GM19238 (cell line): Measurements from ENCODE around the gene TEX19.
"Not testable (repeated sequence)": the region's sequence is repeated elsewhere in the genome, so short reads cannot be mapped to it uniquely, and the experiment has no call there.

Experiments used
- DNase-seq: peaks from one replicate; pipeline ENCODE4 v3.0.0; 2011; ENCODE audit warnings: low spot score; ENCODE audit not compliant: insufficient read length

The TEX19 gene

DNA sequence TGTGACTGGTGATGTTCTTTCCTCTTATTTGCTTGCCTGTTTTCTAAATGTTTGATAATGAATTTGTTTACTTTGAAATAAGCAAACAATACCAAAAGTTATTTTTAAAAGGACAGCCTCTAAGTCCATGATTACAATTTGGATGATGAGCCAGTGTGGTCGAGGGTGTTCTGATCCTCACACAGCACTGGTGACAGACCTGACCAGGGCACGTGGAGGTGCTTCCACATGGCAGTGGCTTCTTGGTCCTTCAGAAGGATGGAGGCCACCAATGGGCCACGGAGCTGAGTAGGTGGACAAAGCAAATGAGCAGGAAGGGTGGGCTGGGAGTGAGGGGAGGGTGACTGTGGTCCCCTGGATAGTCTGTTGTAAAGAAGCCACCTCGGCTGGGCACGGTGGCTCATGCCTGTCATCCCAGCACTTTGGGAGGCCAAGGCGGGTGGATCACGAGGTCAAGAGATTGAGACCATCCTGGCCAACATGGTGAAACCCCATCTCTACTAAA is 4.2 kb upstream of the TEX19 start:
- DNase-seq, result no peak

DNA sequence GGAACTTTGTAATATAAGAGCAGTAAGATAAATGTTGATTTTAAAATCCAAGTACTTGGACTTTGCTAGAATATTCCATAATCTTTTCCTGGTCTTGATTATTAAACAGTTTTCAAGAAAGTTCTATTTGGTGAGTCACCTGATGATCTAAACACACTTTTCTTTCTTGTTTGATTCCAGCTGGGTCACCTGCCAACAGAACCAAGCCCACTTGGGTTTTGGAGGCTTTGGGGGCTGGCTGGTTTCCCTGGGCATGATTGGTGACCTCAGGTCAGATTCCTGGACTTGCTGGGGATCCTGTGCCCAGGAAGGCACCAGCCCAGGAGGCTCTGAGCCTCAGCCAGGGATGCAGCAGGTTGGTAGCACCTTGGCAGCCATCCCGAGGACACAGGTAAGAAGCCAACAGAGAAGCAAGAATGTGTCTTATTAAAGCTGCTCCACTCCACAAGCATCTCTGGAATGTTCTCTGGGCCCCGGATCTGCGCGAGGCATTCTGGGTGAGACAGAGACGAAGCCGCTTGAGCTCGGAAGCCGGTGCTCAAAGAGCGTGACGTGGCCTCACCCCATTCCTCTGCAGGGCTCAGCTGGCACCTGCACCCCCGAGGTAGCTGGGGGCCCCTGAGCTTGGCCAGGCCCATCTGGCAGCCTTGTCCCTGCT is 3.1 kb upstream of the TEX19 start:
- DNase-seq, result no peak

DNA sequence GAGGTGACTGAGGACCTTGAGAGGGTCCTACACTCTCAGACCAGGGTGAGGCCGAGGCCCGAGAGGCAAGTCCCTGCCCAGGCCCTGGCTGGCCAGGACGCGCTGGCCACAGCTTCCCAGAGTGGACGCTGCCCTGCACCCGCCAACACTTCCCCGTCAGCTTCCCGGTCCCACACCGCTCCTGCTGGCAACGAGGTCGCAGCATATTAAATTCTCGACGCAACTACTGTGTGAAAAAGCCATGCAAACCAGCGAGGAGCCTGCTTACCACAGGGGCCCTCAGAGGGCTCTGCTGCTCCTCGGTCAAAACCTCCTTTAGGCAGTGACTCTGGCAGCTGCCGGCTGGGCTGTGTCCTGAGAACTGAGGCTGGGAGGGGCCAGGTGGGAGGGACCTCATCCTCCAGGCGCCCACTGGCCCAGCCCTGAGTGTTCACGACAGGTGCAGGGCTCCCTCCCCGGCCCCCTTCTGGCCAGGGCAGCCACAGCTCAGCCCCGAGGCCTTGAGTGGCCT is 2.1 kb upstream of the TEX19 start:
- DNase-seq, result no peak

DNA sequence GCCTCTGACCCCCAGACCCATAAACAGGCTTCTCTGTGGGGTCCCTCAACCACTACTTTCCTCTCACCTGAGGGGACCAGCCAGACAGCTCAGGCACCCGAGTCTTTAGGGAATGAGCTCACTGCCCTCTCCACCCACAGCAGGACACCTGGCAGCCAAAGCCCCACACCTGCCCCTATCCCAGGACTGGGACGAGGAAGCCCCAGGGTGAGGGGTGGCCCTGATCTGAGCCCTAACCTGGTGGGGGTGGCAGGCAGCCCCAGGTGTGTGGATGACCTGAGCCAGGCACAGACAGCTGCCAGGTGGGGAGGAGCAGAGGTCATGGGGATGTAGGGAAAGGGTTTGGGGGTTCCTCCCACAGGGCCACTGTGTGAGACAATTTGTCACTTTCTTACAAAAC is 1.7 kb upstream of the TEX19 start:
- no peak for DNase-seq

DNA sequence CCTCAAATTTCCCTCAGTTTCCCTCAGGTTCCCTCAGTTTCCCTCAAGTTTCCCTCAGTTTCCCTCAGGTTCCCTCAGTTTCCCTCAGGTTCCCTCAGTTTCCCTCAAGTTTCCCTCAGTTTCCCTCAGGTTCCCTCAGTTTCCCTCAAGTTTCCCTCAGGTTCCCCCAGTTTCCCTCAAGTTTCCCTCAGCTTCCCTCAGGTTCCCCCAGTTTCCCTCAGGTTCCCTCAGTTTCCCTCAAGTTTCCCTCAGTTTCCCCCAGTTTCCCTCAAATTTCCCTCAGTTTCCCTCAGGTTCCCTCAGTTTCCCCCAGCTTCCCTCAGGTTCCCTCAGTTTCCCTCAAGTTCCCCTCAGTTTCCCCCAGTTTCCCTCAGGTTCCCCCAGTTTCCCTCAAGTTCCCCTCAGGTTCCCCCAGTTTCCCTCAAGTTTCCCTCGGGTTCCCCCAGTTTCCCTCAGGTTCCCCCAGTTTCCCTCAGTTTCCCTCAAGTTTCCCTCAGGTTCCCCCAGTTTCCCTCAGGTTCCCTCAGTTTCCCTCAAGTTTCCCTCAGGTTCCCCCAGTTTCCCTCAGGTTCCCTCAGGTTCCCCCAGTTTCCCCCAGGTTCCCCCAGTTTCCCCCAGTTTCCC is 516 bp downstream of the TEX19 start:
- not testable (repeated sequence) for DNase-seq

DNA sequence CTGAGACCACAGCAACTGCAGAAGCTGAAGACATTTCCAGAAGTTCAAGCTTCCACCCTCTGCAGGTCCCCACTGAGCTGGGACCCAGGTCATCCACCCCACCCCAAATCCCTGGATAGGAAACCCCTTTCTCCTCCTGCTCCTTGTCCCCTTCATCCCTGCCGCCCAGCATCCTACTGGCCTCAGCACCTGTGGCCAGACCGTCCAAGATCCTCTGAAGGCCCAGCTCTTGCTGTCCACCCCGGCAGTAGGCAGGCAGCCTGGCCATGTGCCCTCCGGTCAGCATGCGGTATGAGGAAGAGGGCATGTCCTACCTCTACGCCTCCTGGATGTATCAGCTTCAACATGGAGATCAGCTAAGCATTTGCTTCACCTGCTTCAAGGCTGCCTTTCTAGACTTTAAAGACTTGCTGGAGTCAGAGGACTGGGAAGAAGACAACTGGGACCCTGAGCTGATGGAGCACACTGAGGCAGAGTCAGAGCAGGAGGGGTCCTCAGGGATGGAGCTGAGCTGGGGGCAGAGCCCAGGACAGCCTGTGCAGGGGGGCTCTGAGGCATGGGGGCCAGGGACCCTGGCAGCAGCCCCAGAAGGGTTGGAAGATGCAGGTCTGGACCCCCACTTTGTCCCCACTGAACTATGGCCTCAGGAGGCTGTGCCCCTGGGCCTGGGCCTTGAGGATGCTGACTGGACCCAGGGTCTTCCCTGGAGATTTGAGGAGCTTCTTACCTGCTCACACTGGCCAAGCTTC is 3.0 kb downstream of the TEX19 start:
- DNase-seq, result no peak

DNA sequence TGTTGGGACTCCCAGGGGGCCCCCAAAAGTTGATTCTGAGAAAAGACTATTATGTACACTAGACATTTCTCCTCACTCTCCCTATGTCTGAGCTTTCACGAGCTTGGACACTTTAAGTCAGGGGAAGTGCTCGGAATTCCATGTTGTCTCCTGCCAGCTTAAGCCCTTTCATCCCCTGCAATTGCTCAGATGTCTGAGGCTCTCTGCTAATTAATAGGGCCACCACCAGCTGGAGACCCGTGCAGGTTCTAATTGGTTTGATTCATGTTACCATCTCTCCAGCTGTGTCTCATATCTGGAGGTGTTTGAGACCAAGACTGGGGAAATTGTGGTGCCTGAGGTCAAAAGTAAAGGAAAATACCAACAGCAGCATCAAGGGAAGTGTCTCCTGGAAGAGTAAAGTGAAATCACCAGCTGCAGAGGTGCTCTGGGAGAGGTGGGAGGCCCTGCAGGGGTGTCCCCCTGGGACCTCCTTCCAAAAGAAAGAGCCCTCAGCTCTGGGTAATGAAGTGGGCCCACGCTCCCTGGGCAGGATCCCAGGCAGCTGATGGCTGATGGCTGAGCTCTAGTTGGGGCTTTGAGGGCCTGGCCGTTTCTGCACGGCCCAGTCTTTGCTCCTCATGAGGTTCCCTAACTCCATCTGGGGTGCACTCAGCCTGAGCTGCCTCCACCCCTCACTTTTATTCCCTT is 6.7 kb downstream of the TEX19 start:
- no peak for DNase-seq

DNA sequence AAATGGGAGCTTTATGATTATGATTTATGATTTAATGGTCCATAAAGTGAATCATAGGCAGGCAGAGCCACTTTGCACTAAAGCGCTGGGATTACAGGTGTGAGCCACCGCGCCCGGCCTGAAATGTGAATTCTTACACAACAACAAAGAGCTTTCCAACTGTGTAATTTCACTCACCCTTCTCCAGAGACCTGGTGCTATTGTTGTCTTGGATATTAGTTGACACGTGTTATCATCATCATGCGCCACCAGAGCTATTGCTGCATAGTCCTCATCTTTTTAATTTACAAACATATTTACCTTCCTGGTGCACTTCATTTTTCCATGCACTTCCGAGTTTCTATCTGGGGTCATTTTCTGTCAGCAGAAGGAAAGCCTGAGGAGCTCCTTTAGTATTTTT is 7.7 kb downstream of the TEX19 start:
- DNase-seq, result no peak

DNA sequence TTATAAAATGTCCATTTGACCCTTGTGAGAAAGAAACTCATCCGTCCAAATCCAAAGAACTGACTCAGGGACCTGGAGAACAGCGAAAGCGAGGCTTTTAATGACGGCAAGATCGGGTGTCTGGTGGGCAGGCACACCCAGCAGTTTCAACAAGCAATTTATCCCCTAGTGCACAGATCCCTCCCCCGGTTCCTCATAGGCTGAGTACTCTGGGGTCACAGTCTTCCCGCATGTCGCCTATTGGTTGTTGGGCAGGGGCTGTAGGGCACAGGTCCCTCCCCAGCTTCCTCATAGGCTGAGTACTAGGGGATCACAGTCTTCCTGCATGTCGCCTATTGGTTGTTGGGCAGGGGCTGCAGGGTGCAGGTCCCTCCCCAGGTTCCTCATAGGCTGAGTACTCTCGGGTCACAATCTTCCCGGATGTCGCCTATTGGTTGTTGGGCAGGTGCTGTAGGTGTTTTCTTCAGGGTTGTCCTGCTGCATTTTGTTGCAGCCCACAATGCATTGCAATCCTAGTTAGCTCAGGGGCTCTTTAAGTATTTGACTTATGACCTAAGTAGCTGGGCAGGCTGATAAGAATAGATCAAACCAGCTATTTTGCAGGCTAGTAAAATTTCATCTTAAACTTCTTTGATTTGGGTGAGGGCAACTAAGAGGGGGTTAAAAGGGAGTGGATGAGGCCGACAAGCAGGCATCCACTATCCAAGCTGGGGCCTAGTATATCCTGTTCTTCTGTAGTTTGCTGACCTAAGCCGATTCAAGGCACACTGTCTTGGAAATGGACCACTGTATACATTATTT is 8.9 kb downstream of the TEX19 start:
- DNase-seq, result no peak

DNA sequence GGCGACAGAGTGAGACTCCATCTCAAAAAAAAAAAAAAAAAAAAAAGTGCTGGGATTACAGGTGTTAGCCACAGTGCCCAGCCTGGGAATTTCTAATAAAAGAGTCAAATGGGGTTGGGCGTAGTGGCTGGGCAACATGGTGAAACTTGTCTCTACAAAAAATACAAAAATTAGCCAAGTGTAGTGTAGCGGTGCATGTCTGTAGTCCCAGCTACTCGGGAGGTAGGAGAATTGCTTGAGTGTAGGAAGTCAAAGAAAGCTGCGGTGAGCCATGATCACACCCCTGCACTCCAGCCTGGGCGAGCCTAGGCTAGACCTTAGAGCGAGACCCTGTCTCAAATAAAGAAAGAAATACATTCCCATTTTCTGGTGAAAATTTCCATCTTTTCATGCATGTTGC is 10.2 kb downstream of the TEX19 start:
- DNase-seq, result no peak

DNA sequence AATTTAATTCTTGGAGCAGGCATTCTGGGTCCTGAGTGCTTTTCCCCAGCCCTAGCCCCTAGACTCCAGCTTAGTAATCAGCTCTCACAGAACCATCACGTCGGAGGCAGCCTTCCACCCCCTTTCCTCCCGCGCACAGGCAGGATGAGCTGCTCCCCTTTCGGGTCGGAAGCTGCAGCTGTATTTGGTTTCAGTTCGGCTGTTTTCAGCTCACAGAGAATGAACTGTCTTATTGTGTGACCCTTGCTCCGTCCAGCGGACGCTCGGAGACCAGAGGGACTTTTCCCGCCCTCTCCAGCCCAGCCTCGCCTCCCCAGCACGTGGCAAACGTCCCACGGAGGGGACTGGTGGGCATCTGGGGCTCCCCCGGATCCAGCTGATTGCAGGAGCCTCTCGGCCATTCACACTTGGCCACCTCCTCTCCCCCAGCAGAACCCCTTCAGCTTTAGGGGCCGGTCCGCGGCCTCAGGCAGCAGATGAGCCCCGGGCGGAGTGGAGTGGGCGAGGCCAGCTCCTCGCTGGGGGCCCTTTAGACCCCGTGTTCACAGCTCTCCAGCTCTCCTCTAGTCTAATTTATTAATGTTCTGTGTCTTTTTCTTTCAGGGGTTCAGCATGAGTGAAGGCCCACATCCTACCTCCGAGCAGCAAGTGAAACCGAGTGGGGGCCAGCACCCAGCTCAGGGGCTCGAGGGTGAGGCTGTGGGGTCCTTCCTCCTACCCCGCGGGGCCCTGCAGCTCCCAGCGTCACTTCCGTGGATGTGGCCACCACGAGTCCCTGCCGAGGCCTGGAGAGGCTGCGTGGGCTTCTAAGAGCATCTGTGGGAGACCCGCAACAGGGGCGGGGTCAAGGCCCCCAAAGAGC is 11.7 kb downstream of the TEX19 start:
- DNase-seq, result peak; percentile 61

DNA sequence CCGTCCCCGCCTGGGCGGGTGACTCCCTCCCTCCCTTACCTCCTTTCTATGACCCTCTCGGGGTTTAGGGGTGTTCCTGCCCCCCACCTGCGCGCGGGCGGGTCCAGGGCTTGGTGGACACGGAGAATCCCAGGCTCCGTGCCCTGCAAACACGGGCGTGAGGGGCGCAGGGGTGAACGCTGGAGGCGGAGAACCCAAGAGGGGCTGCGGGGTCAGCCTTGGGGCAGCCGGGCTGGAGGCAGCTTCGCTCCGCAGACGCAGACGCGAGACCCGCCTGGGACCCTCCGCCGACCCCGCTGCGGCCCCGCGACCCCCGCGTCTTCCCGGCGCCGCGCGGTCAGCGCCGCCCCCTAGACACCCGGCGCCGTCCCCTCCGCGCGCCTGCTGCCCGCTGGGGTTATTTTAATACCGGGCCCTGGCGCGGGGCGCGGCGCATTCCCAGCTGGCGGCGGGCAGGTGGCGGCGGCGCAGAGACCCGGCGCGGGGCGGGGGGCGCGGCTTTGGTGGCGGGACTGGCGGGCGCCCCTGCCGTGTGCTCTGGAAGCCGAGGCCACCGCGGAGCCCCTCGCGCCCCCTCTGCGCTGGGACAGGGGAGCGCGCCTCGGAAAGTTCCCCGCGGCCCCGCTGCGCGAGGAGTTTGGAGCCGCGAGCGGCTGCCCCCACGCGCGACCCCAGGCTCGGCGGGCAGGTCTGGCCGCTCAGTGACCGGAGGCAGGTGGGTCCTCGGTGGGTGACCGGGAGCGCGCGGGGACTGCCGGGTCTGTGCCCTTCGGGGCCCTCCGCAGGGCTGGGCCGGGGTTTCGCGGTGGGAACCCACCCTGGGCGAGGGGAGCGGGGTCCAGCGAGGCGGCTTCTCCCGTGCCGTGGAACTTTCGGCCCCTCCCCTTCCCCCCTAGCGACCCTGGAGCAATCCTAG is 12.5 kb downstream of the TEX19 start, which contains the start of gene UTS2R:
TSS of gene UTS2R (plus strand) at position 433 of the 916 bp plus-strand sequence. CDS start 2,560 bp downstream, outside the sequence.
- DNase-seq, result no peak

DNA sequence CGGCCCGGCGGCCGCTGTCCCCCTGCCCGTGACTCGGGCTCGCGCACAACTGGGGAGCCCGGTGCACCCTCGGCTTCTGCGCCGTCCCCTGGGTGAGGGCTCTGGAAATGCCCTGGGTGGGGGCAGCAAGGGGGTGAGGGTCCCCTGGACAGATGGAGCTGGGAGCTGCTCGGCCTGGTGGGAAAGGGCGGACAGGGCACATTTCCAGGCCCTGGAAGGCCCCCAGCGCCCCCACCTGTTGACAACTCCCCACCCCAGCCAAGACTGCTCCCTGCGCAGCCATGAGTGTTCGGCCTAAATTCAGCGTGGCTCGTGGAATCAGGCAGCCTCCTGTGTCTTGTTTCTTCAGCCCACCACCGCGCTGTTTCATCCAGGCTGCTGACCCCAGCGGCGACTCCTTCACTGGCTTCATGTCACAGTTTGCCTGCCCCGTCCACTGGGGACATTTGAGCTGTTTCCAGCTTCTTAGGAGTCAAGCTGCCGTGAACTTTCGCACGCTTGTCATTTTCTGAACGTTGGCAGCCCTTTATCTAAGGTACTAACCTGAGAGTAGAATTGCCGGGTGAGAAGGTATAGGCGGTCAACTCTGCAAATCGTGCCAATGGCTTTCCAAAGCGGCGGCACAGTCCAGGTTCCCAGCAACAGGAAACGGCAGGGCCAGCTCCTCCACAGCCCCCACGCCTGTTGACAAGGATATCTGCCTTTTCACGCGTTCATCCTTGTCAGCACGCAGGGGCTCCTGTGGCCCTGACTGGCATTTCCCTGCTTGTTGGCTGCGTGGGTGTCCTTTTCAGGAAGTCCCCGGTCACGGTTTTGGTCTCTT is 13.4 kb downstream of the TEX19 start:
- no peak for DNase-seq

DNA sequence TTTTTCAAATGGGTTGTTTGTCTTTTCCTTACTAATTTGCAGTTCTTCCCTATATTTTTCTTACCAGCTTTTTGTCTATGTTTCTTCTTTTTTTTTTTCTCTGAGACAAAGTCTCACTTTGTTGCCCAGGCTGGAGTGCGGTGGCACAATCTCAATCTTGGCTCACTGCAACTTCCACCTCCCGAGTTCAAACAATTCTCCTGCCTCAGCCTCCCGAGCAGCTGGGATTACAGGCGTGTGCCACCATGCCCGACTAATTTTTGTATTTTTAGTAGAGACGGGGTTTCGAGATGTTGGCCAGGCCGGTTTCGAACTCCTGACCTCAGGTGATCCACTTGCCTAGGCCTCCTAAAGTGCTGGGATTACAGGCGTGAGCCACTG is 14.0 kb downstream of the TEX19 start:
- DNase-seq, result not testable (repeated sequence)

DNA sequence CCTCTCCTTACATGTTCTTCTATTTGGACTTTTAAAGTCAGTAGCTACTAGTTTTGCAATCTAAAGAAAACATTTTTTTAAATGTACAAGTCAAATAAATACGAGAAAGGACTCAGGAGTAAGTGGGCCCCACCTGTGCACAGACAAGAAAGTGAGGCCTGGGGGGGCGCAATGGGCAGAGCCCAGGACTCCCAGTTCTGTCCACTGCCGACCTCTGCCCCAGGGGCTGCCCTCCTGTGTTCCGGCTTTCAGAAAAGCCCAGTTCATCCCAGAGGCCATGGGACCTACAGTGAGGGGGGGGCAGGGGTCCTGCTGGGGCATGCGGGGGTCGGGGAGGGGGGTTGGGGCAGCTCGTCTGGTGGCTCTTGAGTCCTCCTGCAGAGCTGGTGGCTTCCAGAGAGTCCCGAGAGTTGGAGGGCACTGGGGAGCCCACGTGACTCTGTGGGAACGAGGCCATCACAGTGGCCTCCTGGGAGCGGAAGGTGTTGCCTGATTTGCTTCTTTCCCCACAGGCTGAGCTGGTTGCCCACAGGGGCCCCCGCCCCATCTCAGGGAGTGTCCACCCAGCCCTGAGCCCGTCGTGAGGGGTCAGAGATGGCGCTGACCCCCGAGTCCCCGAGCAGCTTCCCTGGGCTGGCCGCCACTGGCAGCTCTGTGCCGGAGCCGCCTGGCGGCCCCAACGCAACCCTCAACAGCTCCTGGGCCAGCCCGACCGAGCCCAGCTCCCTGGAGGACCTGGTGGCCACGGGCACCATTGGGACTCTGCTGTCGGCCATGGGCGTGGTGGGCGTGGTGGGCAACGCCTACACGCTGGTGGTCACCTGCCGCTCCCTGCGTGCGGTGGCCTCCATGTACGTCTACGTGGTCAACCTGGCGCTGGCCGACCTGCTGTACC is 14.9 kb downstream of the TEX19 start:
- no peak for DNase-seq

DNA sequence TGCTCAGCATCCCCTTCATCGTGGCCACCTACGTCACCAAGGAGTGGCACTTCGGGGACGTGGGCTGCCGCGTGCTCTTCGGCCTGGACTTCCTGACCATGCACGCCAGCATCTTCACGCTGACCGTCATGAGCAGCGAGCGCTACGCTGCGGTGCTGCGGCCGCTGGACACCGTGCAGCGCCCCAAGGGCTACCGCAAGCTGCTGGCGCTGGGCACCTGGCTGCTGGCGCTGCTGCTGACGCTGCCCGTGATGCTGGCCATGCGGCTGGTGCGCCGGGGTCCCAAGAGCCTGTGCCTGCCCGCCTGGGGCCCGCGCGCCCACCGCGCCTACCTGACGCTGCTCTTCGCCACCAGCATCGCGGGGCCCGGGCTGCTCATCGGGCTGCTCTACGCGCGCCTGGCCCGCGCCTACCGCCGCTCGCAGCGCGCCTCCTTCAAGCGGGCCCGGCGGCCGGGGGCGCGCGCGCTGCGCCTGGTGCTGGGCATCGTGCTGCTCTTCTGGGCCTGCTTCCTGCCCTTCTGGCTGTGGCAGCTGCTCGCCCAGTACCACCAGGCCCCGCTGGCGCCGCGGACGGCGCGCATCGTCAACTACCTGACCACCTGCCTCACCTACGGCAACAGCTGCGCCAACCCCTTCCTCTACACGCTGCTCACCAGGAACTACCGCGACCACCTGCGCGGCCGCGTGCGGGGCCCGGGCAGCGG is 15.7 kb downstream of the TEX19 start:
- DNase-seq, result no peak
